Gastrocnemius medialis (tissue), 4 donors: ENCODE data around the gene CCNT1.

ENCODE experiments used
- POLR2A ChIP-seq, 2 donors: fragments of 450-650 bp; IDR thresholded peaks; one replicate each; pipeline ENCODE4 v1.6.1; 2017; ENCODE audit warnings: antibody characterized with exemption in 2 of 2, mild to moderate bottlenecking in 2 of 2, moderate library complexity in 2 of 2
- TF ChIP-seq, protein P1 (sequence below), 5 experiments: fragments of 450-650 bp in 3 of 5; fragments of 200-600 bp in 2 of 5; sonication (generic) in 2 of 5; IDR thresholded peaks in 4 of 5; conservative IDR thresholded peaks in 1 of 5; 1 replicate in 4 of 5; 2 replicates in 1 of 5; pipeline ENCODE4 v1.5.1; 2016 to 2019; ENCODE audit warnings: antibody characterized with exemption in 5 of 5, mild to moderate bottlenecking in 3 of 5, moderate library complexity in 3 of 5

DNA sequence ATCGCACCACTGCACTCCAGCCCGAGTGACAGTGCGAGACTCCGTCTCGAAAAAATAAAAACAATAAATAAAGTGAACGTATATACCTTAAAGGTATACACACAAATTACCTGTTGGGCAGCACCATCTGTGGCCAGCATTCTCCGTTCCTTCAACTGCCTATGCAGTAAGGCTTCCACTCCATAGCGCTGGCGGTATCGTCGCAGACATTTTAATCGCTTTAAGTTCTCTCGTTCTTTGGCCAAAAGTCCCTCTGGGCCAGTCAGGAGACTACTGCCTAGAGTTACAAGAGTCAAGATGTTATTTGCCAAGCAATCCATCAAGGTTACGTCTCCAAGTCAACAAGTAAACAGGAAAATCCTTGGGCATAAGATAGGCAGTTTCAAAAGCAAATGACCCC lies 47.5 kb downstream of the CCNT1 start:
- TF ChIP-seq, protein P1, sequence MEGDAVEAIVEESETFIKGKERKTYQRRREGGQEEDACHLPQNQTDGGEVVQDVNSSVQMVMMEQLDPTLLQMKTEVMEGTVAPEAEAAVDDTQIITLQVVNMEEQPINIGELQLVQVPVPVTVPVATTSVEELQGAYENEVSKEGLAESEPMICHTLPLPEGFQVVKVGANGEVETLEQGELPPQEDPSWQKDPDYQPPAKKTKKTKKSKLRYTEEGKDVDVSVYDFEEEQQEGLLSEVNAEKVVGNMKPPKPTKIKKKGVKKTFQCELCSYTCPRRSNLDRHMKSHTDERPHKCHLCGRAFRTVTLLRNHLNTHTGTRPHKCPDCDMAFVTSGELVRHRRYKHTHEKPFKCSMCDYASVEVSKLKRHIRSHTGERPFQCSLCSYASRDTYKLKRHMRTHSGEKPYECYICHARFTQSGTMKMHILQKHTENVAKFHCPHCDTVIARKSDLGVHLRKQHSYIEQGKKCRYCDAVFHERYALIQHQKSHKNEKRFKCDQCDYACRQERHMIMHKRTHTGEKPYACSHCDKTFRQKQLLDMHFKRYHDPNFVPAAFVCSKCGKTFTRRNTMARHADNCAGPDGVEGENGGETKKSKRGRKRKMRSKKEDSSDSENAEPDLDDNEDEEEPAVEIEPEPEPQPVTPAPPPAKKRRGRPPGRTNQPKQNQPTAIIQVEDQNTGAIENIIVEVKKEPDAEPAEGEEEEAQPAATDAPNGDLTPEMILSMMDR (IDR thresholded peaks at IDR 0.05 in 4 of 5, conservative IDR thresholded peaks at IDR 0.05 in 1 of 5) = no peak
- TF ChIP-seq POLR2A (IDR thresholded peaks at IDR 0.05) = no peak
